Natural killer cell (primary cell): ENCODE data around the gene RITA1. TPM values are rescaled to one million over a fixed set of nuclear protein-coding genes. Genes with fewer than 3 reads are reported as not detected.

ENCODE experiments used
- ATAC-seq, 3 donors: fragments of 150-1000 bp in 2 of 3; fragments of 200-7000 bp in 1 of 3; cut with Tn5 transposase; 1 replicate in 1 of 3; 2 replicates in 2 of 3; pipeline ENCODE4 v1.10.0; 2021; ENCODE audit warnings: mild to moderate bottlenecking in 2 of 3, moderate library complexity in 2 of 3
- DNase-seq, 2 donors: peaks; one replicate each; pipeline versions ENCODE4 v3.0.0 to v3.0.0-alpha.2; 2013 to 2021; ENCODE audit warnings: mixed read lengths in 1 of 2
- H3K27ac ChIP-seq: one replicate; pipeline ENCODE4 v1.5.1; 2013; ENCODE audit warnings: mild to moderate bottlenecking, low read length
- H3K27me3 ChIP-seq: one replicate; pipeline ENCODE4 v1.6.1; 2013; ENCODE audit warnings: low read length; ENCODE audit not compliant: control insufficient read depth, insufficient read depth
- H3K36me3 ChIP-seq: one replicate; pipeline ENCODE4 v1.6.1; 2013; ENCODE audit warnings: low read length; ENCODE audit not compliant: control insufficient read depth, insufficient read depth
- H3K4me1 ChIP-seq: one replicate; pipeline ENCODE4 v1.6.1; 2013; ENCODE audit warnings: low read length; ENCODE audit not compliant: control insufficient read depth, insufficient read depth
- H3K4me3 ChIP-seq: one replicate; pipeline ENCODE4 v1.5.1; 2013; ENCODE audit warnings: low read length
- H3K9me3 ChIP-seq: one replicate; pipeline ENCODE4 v1.6.1; 2013; ENCODE audit warnings: low read length; ENCODE audit not compliant: control insufficient read depth, insufficient read depth
- H3K27ac Mint-ChIP-seq, 2 donors: one replicate each; pipeline ENCODE4 v1.8.0; 2022; ENCODE audit warnings: mild to moderate bottlenecking in 2 of 2, mixed read lengths in 2 of 2, moderate library complexity in 1 of 2
- H3K27me3 Mint-ChIP-seq, 2 donors: one replicate each; pipeline ENCODE4 v1.8.0; 2022; ENCODE audit warnings: low read depth in 2 of 2, mixed read lengths in 2 of 2
- H3K36me3 Mint-ChIP-seq: one replicate; pipeline ENCODE4 v1.8.0; 2022; ENCODE audit warnings: mixed read lengths
- H3K4me1 Mint-ChIP-seq, 2 donors: one replicate each; pipeline ENCODE4 v1.8.0; 2022; ENCODE audit warnings: mixed read lengths in 2 of 2
- H3K4me3 Mint-ChIP-seq: one replicate; pipeline ENCODE4 v1.8.0; 2022; ENCODE audit warnings: mild to moderate bottlenecking, moderate library complexity, mixed read lengths
- H3K9me3 Mint-ChIP-seq, 2 donors: one replicate each; pipeline ENCODE4 v1.8.0; 2022; ENCODE audit warnings: mixed read lengths in 2 of 2
- WGBS: methylation state at CpG from one replicate; pipeline ENCODE4 v1.1.7; 2013; ENCODE audit warnings: missing lambda C conversion rate; ENCODE audit not compliant: insufficient coverage; 5-methylcytosine and 5-hydroxymethylcytosine counted together
- intact Hi-C: fragments of 100-400 bp; cut with micrococcal nuclease; formaldehyde crosslinking; loops from one replicate; pipeline ENCODE4 v1.14.2; 2022
- total RNA-seq, 4 donors: library from RNA; stranded (reverse); fragments of 120-200 nt in 1 of 4; gene quantifications; one replicate each; pipeline versions ENCODE4 v1.2.3 to v1.2.4, GENCODE V29; 2013 to 2022
- TF ChIP-seq, protein P1 (sequence below): fragments of 200-600 bp; IDR thresholded peaks from one replicate; pipeline ENCODE4 v1.8.0; 2022; ENCODE audit warnings: antibody characterized with exemption

The RITA1 gene
- total RNA-seq, 3 donors from 2014 or later (not counting 1 experiment from before 2014, with no cell fraction given) = 7.7 to 13.8 (median 12.0) TPM

DNA sequence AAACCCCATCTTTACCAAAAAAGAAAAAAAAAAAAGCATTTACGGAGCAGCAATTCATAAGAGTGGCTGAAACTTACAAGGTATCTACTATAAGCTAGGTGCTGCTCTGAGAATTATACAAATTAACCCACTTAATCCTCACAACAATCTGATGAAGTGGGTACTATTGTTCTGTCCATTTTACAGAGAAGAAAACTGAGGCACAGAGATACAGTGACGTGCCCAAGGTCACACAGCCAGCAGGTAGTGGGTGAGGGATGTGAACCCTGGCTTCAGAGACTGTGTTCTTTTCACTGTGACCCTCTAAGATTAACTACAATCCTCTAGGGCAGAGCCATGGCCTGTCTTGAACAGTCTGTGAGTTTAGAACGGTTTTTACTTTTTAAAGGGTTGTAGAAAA is 3.5 kb upstream of the RITA1 start:
- Histone ChIP-seq H3K36me3 (peaks cover 40% of the 10 kb centered on the region), H3K4me3 (no peak overlapping the region), H3K4me1 (peaks cover 28% of the 10 kb centered on the region), H3K27ac (no peak overlapping the region), H3K27me3 (no peaks in the 10 kb centered on the region), H3K9me3 (no peaks in the 10 kb centered on the region)
- DNase-seq = no peak
- Mint-ChIP-seq H3K9me3 (no peaks in the 10 kb centered on the region), H3K4me3 (no peak overlapping the region), H3K36me3 (no peaks in the 10 kb centered on the region), H3K27ac (peak overlapping the region in 1 of 2 donors; percentile 58), H3K4me1 (peaks cover 29 to 30% of the 10 kb centered on the region in 2 donors), H3K27me3 (no peaks in the 10 kb centered on the region)
- no peak for ATAC-seq
- TF ChIP-seq, protein P1, sequence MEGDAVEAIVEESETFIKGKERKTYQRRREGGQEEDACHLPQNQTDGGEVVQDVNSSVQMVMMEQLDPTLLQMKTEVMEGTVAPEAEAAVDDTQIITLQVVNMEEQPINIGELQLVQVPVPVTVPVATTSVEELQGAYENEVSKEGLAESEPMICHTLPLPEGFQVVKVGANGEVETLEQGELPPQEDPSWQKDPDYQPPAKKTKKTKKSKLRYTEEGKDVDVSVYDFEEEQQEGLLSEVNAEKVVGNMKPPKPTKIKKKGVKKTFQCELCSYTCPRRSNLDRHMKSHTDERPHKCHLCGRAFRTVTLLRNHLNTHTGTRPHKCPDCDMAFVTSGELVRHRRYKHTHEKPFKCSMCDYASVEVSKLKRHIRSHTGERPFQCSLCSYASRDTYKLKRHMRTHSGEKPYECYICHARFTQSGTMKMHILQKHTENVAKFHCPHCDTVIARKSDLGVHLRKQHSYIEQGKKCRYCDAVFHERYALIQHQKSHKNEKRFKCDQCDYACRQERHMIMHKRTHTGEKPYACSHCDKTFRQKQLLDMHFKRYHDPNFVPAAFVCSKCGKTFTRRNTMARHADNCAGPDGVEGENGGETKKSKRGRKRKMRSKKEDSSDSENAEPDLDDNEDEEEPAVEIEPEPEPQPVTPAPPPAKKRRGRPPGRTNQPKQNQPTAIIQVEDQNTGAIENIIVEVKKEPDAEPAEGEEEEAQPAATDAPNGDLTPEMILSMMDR = no peak
- intact Hi-C loops = no loop called here
- WGBS = 76% methylated on average over 2 of the region's 3 CpGs

DNA sequence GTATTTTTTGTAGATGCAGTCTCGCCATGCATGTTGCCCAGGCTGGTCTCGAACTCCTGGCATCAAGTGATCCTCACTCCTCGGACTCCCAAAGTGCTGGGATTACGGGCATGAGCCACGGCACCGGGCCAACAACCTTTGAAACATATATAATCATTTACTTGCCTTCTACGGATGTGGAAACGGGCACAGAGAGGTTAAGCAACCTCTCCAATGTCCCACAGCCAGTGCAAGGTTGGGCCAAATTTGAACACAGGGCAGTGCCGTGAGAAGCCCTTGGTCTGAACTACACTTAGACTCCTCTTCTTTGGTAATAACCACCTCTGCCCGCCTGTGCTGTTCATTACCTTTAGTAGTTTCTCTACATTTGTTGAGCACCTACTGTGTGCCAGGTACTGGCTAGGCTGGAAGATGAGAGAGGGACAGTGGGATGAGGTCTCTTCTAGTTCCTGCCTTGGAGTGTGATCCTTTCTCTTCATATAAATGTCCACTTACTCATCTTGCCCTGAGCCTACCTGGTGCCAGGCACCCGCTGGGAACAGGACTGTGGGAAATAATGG is 2.4 kb upstream of the RITA1 start:
- Histone ChIP-seq H3K9me3 (no peaks in the 10 kb centered on the region), H3K4me3 (no peak overlapping the region), H3K27me3 (no peaks in the 10 kb centered on the region), H3K27ac (no peak overlapping the region), H3K36me3 (peaks cover 29% of the 10 kb centered on the region), H3K4me1 (peaks cover 29% of the 10 kb centered on the region)
- WGBS = 96% methylated on average over 11 of the region's 11 CpGs
- Mint-ChIP-seq H3K27me3 (no peaks in the 10 kb centered on the region), H3K27ac (peak overlapping the region in 1 of 2 donors; percentile 94), H3K4me1 (peaks cover 34 to 35% of the 10 kb centered on the region in 2 donors), H3K36me3 (no peaks in the 10 kb centered on the region), H3K4me3 (no peak overlapping the region), H3K9me3 (no peaks in the 10 kb centered on the region)
- intact Hi-C loops = no loop called here
- TF ChIP-seq, protein P1 = no peak
- ATAC-seq (no peak), DNase-seq (no peak)

DNA sequence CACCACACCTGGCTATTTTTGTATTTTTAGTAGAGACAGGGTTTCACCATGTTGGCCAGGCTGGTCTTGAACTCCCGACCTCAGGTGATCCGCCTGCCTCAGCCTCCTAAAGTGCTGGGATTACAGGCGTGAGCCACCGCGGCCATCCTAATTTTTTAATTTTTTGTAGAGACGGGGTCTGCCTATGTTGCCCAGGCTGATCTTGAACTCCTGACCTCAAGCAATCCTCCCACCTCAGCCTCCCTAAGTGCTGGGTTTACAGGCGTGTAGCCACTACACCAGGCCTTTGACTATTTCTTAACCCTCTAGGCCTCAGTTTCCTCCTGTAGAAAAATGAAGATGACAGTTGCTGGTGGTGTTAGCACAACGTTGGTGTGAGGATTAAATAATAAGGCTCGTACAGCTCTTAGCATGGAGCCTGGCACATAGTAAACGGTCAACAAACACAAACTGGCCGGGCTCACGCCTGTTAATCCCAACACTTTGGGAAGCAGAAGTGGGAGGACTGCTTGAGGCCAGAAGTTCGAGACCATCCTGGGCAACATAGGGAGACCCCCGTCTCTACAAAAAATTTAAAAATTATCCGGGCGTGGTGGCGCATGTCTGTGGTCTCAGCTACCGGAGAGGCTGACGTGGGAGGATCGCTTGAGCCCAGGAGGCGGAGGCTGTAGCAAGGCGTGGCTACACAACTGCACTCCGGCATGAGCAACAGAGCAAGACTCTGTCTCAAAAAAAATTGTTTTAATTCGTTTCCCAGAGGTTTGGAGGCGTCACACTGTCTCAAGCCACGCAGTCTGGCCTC is 1.2 kb upstream of the RITA1 start:
- peak; percentile 65 to 75 (median 71) for ATAC-seq
- Histone ChIP-seq H3K36me3 (peaks cover 17% of the 10 kb centered on the region), H3K4me1 (peaks cover 29% of the 10 kb centered on the region), H3K27me3 (no peaks in the 10 kb centered on the region), H3K4me3 (peak overlapping the region; percentile 89), H3K27ac (peak overlapping the region; percentile 95), H3K9me3 (no peaks in the 10 kb centered on the region)
- H3K4me3 Mint-ChIP-seq = peak overlapping the region; percentile 96
- H3K9me3 Mint-ChIP-seq = no peaks in the 10 kb centered on the region
- WGBS = 29% methylated on average over 25 of the region's 26 CpGs
- intact Hi-C loops = loop anchor here (1.0 kb wide), 1 partner anchor 24 kb away; no protein-coding TSS in a partner anchor
- peak overlapping the region; percentile 87 to 94 for H3K27ac Mint-ChIP-seq
- TF ChIP-seq, protein P1 = no peak
- peaks cover 4% of the 10 kb centered on the region for H3K36me3 Mint-ChIP-seq
- H3K4me1 Mint-ChIP-seq = peaks cover 38% of the 10 kb centered on the region in 2 donors
- DNase-seq = no peak
- no peaks in the 10 kb centered on the region for H3K27me3 Mint-ChIP-seq
